GM23248 (cell line): ENCODE results near the gene BHLHA15. TPM values are rescaled to one million over a fixed set of nuclear protein-coding genes. Genes with fewer than 3 reads are reported as not detected.

Experiments used
- DNase-seq: peaks from one replicate; pipeline ENCODE4 v3.0.0-alpha.2; 2015
- H2AFZ ChIP-seq: fragments of 200-600 bp; sonication (generic); 2 replicates; pipeline ENCODE4 v1.6.1; 2016; ENCODE audit warnings: antibody characterized with exemption
- H3F3A ChIP-seq: fragments of 200-600 bp; sonication (generic); 2 replicates; pipeline ENCODE4 v1.6.1; 2016; ENCODE audit warnings: mild to moderate bottlenecking, antibody characterized with exemption, mixed run types; ENCODE audit not compliant: insufficient read depth
- H3K27ac ChIP-seq: fragments of 200-600 bp; sonication (generic); 2 replicates; pipeline ENCODE4 v1.5.1; 2016; ENCODE audit warnings: mild to moderate bottlenecking
- H3K27me3 ChIP-seq: fragments of 200-600 bp; sonication (generic); replicated peaks from 2 replicates; pipeline ENCODE4 v1.6.1; 2016; ENCODE audit warnings: mild to moderate bottlenecking; ENCODE audit not compliant: insufficient read depth
- H3K36me3 ChIP-seq: fragments of 200-600 bp; sonication (generic); 2 replicates; pipeline ENCODE4 v1.6.1; 2016; ENCODE audit warnings: low read depth, mild to moderate bottlenecking
- H3K4me1 ChIP-seq: fragments of 200-600 bp; sonication (generic); 2 replicates; pipeline ENCODE4 v1.6.1; 2016; ENCODE audit warnings: mild to moderate bottlenecking; ENCODE audit not compliant: insufficient read depth
- H3K4me2 ChIP-seq: fragments of 200-600 bp; sonication (generic); one replicate; pipeline ENCODE4 v1.6.1; 2016; ENCODE audit warnings: mild to moderate bottlenecking; ENCODE audit not compliant: unreplicated experiment
- H3K4me3 ChIP-seq: fragments of 200-600 bp; sonication (generic); 2 replicates; pipeline ENCODE4 v1.5.1; 2016; ENCODE audit warnings: mild to moderate bottlenecking
- H3K79me2 ChIP-seq: fragments of 200-600 bp; sonication (generic); 2 replicates; pipeline ENCODE4 v1.6.1; 2016; ENCODE audit warnings: mild to moderate bottlenecking; ENCODE audit not compliant: insufficient read depth
- H3K9ac ChIP-seq: fragments of 200-600 bp; sonication (generic); 2 replicates; pipeline ENCODE4 v1.6.1; 2016; ENCODE audit warnings: mild to moderate bottlenecking
- H3K9me2 ChIP-seq: fragments of 200-600 bp; sonication (generic); 2 replicates; pipeline ENCODE4 v1.6.1; 2016; ENCODE audit warnings: mixed run types, mild to moderate bottlenecking, moderate library complexity; ENCODE audit not compliant: insufficient read depth
- H3K9me3 ChIP-seq: fragments of 200-600 bp; sonication (generic); one replicate; pipeline ENCODE4 v1.6.1; 2017; ENCODE audit warnings: low read depth
- H4K20me1 ChIP-seq: fragments of 200-600 bp; sonication (generic); 2 replicates; pipeline ENCODE4 v1.6.0; 2016; ENCODE audit not compliant: insufficient read depth
- EZH2 ChIP-seq: fragments of 200-600 bp; sonication (generic); IDR thresholded peaks from 2 replicates; pipeline ENCODE4 v1.6.1; 2018; ENCODE audit warnings: antibody characterized with exemption, mild to moderate bottlenecking; ENCODE audit not compliant: insufficient read depth, poor library complexity, severe bottlenecking
- EZH2phosphoT487 ChIP-seq: fragments of 200-600 bp; sonication (generic); IDR thresholded peaks from 2 replicates; pipeline ENCODE4 v1.6.1; 2018; ENCODE audit warnings: antibody characterized with exemption, moderate library complexity, mild to moderate bottlenecking, low read depth; ENCODE audit not compliant: insufficient read depth
- WGBS, 2 experiments: methylation state at CpG; one replicate each; pipeline ENCODE4 v1.1.6; 2015 to 2017; ENCODE audit warnings: low lambda C conversion rate in 2 of 2, low coverage in 1 of 2; ENCODE audit errors: missing lambda C conversion rate in 2 of 2; 5-methylcytosine and 5-hydroxymethylcytosine counted together
- in situ Hi-C: fragments of 300-500 bp; cut with MboI; formaldehyde crosslinking; loops from 2 replicates; pipeline ENCODE4 v1.15.0; 2020
- polyA plus RNA-seq: library from polyadenylated mRNA; unstranded; fragments of >200 nt; fragmentation: Nextera tagmentation; extraction: Ambion mirVana; gene quantifications from 2 replicates; pipeline ENCODE4 v1.2.1, GENCODE V29; 2016
- total RNA-seq: library from RNA; depleted of rRNA; stranded (reverse); fragments of >200 nt; shearing (Covaris generic); gene quantifications from 2 replicates; pipeline ENCODE4 v1.2.3, GENCODE V29; 2014

Gene BHLHA15
- total and polyA plus RNA-seq, 2 experiments from 2014 or later, result not detected

- 89 to 93% methylated on average over 5 of the region's 5 CpGs for WGBS, 2 experiments
- DNase-seq, result no peak
These were observed 42.2 kb upstream of the BHLHA15 start for GRCh38 chr7:98168904-98169621.

DNA sequence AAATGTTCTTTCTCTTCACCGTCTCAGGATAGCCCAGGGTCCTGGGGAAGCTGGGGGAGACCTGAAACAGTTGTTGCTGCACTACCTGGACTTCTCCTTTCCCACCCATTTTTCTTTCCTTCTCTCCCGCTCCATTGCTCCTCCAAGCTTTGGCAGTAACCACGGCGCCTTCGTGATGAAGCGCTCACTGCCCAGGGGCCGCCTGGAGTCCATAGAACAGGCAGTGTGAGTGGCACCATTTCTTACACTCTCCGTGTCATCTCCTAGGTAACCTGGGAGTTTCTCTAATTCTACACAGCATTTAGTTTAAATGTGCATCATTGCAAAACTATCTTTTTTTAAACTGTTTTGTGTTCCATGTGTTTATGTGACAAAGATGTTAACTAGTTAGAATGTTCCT is 40.3 kb upstream of the BHLHA15 start:
- Histone ChIP-seq H3K36me3 (no peaks in the 10 kb centered on the region), H3F3A (no peaks in the 10 kb centered on the region), H2AFZ (no peak overlapping the region), H3K79me2 (no peaks in the 10 kb centered on the region), H3K4me1 (no peaks in the 10 kb centered on the region), H3K27ac (no peak overlapping the region), H4K20me1 (no peaks in the 10 kb centered on the region), H3K4me3 (no peak overlapping the region), H3K4me2 (no peak overlapping the region), H3K9me2 (no peaks in the 10 kb centered on the region), H3K9me3 (no peaks in the 10 kb centered on the region), H3K9ac (no peak overlapping the region), H3K27me3 (no peaks in the 10 kb centered on the region)
- in situ Hi-C loops, result no loop called here
- TF ChIP-seq EZH2phosphoT487 (no peak), EZH2 (no peak)
- no peak for DNase-seq
- 92 to 96% methylated on average over 8 of the region's 8 CpGs for WGBS, 2 experiments

More at GRCh38 chr7:98168904-98169621, 42.2 kb upstream of the BHLHA15 start:
- Histone ChIP-seq H3K9ac (no peak overlapping the region), H3K4me2 (no peak overlapping the region), H3K9me3 (no peaks in the 10 kb centered on the region), H3F3A (no peaks in the 10 kb centered on the region), H3K4me1 (no peaks in the 10 kb centered on the region), H3K36me3 (no peaks in the 10 kb centered on the region), H3K79me2 (no peaks in the 10 kb centered on the region), H3K9me2 (no peaks in the 10 kb centered on the region), H3K4me3 (no peak overlapping the region), H3K27me3 (no peaks in the 10 kb centered on the region), H3K27ac (no peak overlapping the region), H2AFZ (no peak overlapping the region), H4K20me1 (no peaks in the 10 kb centered on the region)
- TF ChIP-seq EZH2phosphoT487, result no peak
- no peak for TF ChIP-seq EZH2
- in situ Hi-C loops, result loop anchor here (10.0 kb wide), 1 partner anchor 144 kb away; no protein-coding TSS in a partner anchor

- in situ Hi-C loops, result no loop called here
- no peak for DNase-seq
- H3K9me2 ChIP-seq, result no peaks in the 10 kb centered on the region
These were observed 39.8 kb upstream of the BHLHA15 start for GRCh38 chr7:98171449-98171848.

DNA sequence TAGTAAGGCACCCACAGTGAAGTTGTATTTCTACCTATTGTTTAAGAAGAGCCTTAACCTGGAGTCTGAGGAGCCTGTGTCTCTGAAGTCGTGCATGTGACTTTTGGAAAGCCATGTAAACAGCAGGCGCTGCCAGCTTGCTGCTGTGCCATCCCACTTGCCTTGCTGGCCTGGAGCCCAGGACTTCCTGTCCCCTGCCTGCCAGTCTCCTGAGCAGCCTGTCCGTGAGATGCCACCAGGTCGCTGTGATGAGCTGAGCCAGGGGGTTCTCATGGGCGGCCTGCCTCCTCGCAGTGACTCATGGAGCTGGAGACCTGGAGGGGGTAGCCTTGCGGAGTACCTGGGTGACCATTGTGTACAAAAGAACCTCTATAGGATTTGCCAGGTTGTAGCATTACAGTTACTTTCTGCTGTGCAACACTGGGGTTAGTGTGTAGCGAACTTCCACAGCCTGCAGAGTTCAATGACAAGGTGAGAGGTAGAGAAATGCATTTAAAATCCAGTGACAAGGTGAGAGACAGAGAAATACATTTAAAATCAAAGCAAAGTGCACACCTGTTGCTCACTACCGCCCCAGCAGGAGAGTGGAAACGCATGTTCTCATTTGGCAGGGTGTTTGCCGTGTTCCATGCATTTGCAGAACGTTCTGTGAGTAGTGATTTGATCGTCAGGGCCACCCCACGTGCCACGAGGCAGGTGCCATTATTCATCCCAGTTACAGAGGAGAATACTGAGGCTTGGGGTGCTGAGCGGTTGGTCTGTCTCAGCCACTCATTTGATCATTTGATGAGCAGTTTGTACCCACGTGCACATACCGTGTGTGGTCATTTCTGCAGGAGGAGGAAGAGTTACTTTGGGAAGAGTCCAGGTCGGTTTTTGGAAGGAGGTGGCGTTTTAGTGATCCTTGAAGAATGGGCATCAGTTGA is 36.6 kb upstream of the BHLHA15 start:
- Histone ChIP-seq H3K4me3 (no peak overlapping the region), H3K27me3 (no peaks in the 10 kb centered on the region), H3K27ac (no peak overlapping the region), H3K4me1 (no peaks in the 10 kb centered on the region), H3K79me2 (no peaks in the 10 kb centered on the region), H4K20me1 (no peaks in the 10 kb centered on the region), H3K4me2 (no peak overlapping the region), H3K9ac (no peak overlapping the region), H3K9me3 (no peaks in the 10 kb centered on the region), H3K9me2 (no peaks in the 10 kb centered on the region), H3K36me3 (no peaks in the 10 kb centered on the region), H2AFZ (no peak overlapping the region), H3F3A (no peaks in the 10 kb centered on the region)
- in situ Hi-C loops, result no loop called here
- DNase-seq, result no peak
- 91% methylated on average over 20 of the region's 20 CpGs for WGBS, 2 experiments
- TF ChIP-seq EZH2 (no peak), EZH2phosphoT487 (no peak)

More at GRCh38 chr7:98171449-98171848, 39.8 kb upstream of the BHLHA15 start:
- Histone ChIP-seq H3F3A (no peaks in the 10 kb centered on the region), H3K4me1 (no peaks in the 10 kb centered on the region), H3K36me3 (no peaks in the 10 kb centered on the region), H4K20me1 (no peaks in the 10 kb centered on the region), H3K27me3 (no peaks in the 10 kb centered on the region), H3K9me3 (no peaks in the 10 kb centered on the region), H3K4me3 (no peak overlapping the region), H3K9ac (no peak overlapping the region), H3K4me2 (no peak overlapping the region), H3K79me2 (no peaks in the 10 kb centered on the region), H3K27ac (no peak overlapping the region), H2AFZ (no peak overlapping the region)
- WGBS, 2 experiments, result 95 to 96% methylated on average over 23 to 24 of the region's 24 CpGs
- no peak for TF ChIP-seq EZH2phosphoT487
- no peak for TF ChIP-seq EZH2
